GM21367 (cell line): ENCODE data around the gene TMCO1.
A peak's percentile ranks its signal among the peaks of the same experiment; 100 is the strongest.
"Not testable (repeated sequence)": the region's sequence is repeated elsewhere in the genome, so short reads cannot be mapped to it uniquely, and the experiment has no call there.

Experiments
- ATAC-seq: cut with Tn5 transposase; IDR thresholded peaks from one replicate; pipeline ENCODE4 v1.9.1; 2021; ENCODE audit not compliant: unreplicated experiment

TMCO1 gene

GRCh38 chr1:165688046-165688445 lies 80.6 kb downstream of the TMCO1 start:
- no peak for ATAC-seq

DNA sequence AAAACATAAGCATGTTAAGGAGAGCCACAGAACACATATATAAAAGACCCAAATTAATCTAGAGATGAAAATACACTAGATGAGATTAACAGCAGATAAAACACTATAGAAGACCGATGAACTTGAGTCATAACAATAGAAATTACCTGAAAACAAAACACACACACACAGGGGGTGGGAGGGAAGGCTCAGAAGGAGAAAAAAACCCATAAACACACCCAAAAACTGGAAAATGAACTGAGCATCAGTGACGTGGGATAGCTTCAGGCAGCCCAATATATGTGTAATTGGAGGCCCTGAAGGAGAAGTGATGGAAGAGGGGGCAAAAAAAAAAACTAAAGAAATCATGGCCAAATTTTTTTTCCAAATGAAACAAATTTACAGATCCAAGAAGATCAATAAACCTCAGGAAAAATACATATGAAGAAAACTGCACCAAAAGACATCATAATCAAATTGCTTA lies 81.7 kb downstream of the TMCO1 start:
- ATAC-seq = peak; percentile 26

DNA sequence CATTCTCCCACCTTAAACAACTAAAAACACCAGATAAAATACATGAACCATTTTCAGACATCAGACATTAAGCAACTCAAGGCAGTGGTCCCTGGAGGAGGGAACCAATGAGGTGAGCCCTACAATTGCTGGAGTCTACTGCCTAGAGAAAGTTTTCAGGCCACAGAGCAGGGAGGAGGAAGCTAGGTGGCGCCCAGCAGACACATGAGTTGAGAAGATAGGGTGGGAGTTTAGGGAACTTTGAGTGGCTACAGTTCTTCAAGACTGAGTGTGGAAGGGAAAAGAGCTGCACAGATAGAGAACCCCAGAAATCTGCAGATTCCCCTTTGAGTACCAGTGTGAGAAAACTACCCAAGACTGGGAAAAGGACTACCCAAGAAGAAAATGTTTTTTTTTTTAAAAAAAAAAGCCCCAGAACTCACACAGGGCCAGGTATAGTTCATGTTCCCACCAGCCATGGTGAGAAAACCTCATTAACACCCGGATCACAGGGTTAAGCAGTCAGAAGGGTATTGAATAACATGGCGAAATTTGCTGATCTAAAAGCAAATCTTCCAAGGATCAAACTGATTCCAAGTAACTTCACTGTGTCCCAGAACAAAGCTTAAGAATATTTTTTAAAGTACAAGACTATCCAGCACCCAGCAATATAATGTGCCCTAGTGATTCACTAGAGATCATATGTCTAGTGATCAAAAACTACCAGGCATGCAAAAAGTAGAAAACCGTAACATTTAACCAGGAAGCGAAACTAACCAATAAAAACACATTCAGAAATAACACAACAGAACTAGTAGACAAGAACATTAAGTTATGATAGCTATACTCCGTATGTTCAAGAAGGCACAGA lies 82.3 kb downstream of the TMCO1 start:
- peak; percentile 64 for ATAC-seq

DNA sequence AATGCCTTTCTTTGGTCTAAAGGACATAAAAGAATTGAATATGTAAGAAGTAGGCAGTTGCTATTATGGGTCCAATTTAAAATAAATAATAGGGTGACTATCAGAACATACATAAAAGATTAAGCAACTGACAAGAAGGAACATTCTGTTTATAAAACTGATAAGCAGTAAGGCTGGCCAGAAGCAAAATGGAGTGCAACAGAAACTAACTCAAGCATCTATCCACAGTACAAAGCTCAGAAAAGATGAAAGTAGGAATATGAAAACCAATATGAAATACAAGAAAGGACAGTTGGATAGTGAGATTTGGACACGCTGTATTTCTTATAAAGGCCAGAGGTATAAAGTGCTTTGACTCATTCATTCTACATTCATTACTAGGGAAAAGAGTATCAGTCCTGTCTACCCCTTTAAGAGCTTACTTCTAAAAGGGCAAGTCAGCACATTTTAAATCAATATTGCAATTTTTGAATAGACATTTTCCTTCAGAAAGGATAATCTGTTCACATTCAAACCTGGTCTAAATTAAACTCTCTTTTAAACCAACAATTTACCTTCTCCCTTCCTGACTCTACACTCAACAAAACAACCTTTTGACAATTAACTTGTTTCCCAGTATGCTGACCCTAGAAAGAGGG lies 84.7 kb downstream of the TMCO1 start:
- no peak for ATAC-seq

- ATAC-seq = not testable (repeated sequence)
These were observed 87.9 kb downstream of the TMCO1 start for GRCh38 chr1:165680773-165681172.

DNA sequence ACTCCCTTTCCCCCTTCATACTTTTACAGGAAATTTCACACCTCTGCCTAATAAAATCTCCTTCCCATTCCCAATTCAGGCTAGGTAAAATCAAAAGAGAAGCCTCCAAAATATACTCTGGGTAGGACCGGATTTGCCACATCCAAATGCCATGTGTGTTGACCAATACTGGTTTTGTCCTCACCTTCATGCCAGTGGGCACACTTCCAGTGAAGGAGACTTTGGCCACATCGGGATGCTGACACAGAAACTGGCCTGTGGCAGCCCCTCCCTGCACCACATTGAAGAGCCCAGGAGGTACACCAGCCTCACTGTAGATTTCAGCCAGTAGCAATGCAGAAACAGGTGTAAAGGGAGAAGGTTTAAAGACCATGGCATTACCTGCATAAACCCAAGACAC lies 88.4 kb downstream of the TMCO1 start:
- no peak for ATAC-seq

- ATAC-seq = no peak
These were observed 89.2 kb downstream of the TMCO1 start for GRCh38 chr1:165679282-165680036.

DNA sequence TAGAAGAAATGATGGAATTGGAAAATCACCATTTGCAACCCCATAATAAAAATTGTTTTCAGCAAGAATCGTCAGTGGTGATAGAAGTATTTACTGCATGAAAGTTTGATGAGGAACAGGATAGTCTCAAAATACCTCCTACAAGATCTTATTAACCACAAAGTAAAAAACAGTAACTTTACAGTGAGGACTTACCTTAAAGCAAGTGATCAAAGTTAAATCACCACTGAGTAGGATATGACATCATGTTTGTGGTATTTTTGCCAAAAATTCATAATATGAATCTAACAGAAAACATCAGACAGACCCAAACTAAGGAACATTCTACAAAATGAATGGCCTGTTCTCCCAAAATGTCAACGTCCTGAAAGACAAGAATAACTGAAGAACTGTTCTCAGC lies 90.2 kb downstream of the TMCO1 start:
- no peak for ATAC-seq
